Brain microvascular endothelial cell (primary cell): ENCODE measurements around the gene TMEM41B.

Source experiments
- DNase-seq: peaks from one replicate; pipeline ENCODE4 v3.0.0-alpha.2; 2020
- H3K27ac ChIP-seq: fragments of 250-450 bp; sonication (Bioruptor Pico); 2 replicates; pipeline ENCODE4 v1.5.1; 2020; ENCODE audit warnings: mild to moderate bottlenecking, moderate library complexity
- H3K27me3 ChIP-seq: fragments of 250-450 bp; sonication (Bioruptor Pico); replicated peaks from 2 replicates; pipeline ENCODE4 v1.5.1; 2020; ENCODE audit warnings: mild to moderate bottlenecking
- H3K36me3 ChIP-seq: fragments of 250-450 bp; sonication (Bioruptor Pico); replicated peaks from 2 replicates; pipeline ENCODE4 v1.5.1; 2020; ENCODE audit warnings: mild to moderate bottlenecking
- H3K4me3 ChIP-seq: 2 replicates; pipeline ENCODE4 v1.5.1; 2011; ENCODE audit warnings: low read depth, mild to moderate bottlenecking, control low read depth, low read length, moderate library complexity
- in situ Hi-C: cut with HindIII; loops from 2 replicates; pipeline ENCODE4 v1.10.0; 2017; ENCODE audit warnings: low sequenced_read_pairs, low pct_ligation_motif_present
- TF ChIP-seq, protein P1 (sequence below): IDR thresholded peaks from 2 replicates; pipeline ENCODE4 v1.5.1; 2011; ENCODE audit warnings: low read depth, mild to moderate bottlenecking, moderate library complexity, low read length, control low read depth, inconsistent platforms; ENCODE audit errors: missing control alignments

Gene TMEM41B

DNA sequence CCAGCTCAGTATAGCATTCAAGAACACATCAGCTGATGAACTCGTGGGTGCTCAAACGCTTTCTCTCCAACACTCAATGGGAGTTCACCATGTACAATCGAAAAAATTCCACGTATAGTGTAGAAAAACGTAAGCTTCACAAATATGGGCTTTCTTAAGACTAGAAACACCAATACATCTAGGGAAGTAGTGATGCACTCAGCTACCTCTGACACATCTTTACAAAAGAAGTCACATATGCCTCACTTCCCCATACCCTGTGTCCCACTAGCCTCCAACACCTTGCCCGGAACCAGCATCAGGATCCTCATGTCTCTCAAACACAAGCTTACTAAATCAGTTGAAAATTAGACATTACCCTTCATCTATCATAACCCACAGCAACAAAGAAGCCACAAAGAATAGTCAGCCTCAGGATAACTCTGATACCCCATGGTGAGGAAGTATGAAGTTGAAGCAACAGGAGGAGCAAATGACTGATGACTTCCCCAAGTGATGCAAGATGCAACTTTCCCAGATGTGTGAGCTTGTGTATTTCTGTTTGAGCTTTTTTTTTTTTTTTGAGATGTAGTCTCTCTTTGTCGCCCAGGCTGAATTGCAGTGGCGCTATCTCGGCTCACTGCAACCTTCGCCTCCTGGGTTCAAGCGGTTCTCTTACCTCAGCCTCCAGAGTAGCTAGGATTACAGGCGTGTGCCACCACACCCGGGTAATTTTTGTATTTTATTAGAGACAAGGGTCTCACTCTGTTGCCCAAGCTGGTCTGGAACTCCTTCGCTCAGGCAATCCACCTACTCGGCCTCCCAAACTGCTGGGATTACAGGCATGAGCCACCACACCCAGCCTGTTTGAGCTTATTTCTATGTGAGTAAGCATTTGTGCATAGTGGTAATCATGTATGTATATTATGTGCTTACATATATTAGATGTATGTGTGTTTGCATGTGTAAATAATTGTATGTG is 40.7 kb downstream of the TMEM41B start:
- in situ Hi-C loops, result no loop called here
- Histone ChIP-seq H3K27me3 (no peaks in the 10 kb centered on the region), H3K27ac (no peak overlapping the region), H3K4me3 (no peak overlapping the region), H3K36me3 (no peaks in the 10 kb centered on the region)
- TF ChIP-seq, protein P1, sequence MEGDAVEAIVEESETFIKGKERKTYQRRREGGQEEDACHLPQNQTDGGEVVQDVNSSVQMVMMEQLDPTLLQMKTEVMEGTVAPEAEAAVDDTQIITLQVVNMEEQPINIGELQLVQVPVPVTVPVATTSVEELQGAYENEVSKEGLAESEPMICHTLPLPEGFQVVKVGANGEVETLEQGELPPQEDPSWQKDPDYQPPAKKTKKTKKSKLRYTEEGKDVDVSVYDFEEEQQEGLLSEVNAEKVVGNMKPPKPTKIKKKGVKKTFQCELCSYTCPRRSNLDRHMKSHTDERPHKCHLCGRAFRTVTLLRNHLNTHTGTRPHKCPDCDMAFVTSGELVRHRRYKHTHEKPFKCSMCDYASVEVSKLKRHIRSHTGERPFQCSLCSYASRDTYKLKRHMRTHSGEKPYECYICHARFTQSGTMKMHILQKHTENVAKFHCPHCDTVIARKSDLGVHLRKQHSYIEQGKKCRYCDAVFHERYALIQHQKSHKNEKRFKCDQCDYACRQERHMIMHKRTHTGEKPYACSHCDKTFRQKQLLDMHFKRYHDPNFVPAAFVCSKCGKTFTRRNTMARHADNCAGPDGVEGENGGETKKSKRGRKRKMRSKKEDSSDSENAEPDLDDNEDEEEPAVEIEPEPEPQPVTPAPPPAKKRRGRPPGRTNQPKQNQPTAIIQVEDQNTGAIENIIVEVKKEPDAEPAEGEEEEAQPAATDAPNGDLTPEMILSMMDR, result no peak
- no peak for DNase-seq

DNA sequence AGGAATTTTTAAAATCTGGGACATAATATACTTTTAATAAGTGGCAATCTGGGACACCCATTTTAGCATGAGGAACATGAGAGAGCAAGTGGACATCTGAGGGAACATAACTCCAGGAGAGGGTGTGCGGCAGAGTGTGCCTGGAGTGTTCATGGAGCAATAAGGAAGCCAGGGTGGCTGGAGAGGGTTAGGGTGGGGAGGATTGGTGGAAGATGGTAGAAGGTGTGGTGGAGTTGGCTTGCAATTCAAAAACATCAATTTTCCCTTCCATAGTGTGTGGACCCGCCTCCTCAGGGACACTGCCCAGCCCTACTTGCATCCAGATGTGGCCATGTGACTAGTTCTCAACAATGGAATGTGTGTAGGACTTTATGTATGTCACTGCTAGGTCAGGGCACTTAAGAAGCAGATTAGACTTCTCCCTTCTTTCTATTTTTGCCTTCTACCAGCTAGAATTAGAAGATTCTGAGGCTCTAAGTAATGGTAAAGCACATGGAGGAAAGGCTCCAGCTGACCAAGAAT is 44.8 kb downstream of the TMEM41B start:
- Histone ChIP-seq H3K27me3 (no peaks in the 10 kb centered on the region), H3K36me3 (no peaks in the 10 kb centered on the region), H3K27ac (no peak overlapping the region), H3K4me3 (no peak overlapping the region)
- in situ Hi-C loops, result no loop called here
- DNase-seq, result no peak
- TF ChIP-seq, protein P1, result no peak

DNA sequence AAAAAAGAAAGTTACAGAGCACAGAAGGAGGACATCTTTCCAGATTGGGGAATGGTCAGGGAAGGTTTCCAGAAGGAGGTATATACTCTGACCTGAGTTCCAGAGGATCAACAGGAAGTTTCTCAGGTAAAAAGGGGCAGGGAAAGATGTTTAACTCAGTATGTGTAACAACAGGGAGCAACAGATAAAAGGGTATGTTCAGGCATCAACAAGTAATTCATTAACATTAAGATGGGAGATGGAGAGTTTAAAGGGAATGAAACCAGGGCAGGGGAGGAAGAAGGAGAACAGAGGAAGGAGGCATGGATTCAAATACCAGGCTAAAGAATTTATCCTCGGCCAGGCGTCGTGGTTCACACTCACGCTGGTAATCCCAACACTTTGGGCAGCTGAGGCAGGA is 46.7 kb downstream of the TMEM41B start:
- Histone ChIP-seq H3K4me3 (no peak overlapping the region), H3K36me3 (no peaks in the 10 kb centered on the region), H3K27me3 (no peaks in the 10 kb centered on the region), H3K27ac (no peak overlapping the region)
- no peak for DNase-seq
- TF ChIP-seq, protein P1, result no peak
- in situ Hi-C loops, result no loop called here

DNA sequence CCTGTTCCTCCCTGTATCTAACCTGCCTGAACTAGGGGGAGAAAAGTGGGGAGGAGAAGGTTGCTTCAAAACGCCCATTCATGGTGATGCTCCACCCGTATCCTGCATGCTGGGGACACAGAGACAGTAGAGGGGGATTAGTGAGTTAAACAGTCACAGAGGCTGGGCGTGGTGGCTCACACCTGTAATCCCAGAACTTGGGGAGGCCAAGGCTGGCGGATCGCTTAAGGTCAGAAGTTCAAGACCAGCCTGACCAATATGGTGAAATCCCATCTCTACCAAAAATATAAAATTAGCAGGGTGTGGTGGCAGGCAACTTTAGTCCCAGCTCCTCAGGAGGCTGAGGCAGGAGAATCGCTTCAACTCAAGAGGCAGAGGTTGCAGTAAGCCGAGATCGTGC is 47.5 kb downstream of the TMEM41B start:
- Histone ChIP-seq H3K27me3 (no peaks in the 10 kb centered on the region), H3K36me3 (no peaks in the 10 kb centered on the region), H3K27ac (no peak overlapping the region), H3K4me3 (no peak overlapping the region)
- TF ChIP-seq, protein P1, result no peak
- no peak for DNase-seq
- in situ Hi-C loops, result no loop called here

DNA sequence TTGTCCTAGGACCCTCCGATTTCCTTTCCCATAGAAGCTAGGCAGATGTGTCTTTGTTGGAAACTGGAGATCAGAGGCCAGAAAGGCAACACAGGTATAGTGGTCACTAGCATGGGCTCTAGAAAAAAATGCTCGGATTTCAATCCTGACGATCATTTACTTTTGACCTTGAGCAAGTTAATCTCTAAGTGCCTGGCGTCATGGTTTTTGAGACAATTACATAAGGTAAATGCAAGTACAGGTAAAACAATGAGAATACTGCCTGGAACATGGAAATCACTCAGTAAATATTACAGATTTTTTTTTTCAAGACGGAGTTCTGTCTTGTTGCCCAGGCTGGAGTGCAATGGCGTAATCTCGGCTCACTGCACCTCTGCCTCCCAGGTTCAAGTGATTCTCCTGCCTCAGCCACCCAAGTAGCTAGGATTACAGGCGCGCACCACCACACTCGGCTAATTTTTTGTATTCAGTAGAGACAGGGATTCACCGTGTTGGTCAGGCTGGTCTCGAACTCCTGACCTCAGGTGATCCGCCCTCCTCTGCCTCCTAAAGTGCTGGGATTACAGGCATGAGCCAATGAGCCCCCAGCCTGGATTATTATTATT is 48.2 kb downstream of the TMEM41B start:
- TF ChIP-seq, protein P1, result no peak
- Histone ChIP-seq H3K27me3 (no peaks in the 10 kb centered on the region), H3K27ac (no peak overlapping the region), H3K36me3 (no peaks in the 10 kb centered on the region), H3K4me3 (no peak overlapping the region)
- in situ Hi-C loops, result no loop called here
- DNase-seq, result no peak
